Upper lobe of left lung (tissue), 6 donors: ENCODE results near the gene NOL4L. TPM values are rescaled to one million over a fixed set of nuclear protein-coding genes. Genes with fewer than 3 reads are reported as not detected.

Source experiments
- ATAC-seq, 2 donors: fragments of 200-7000 bp; cut with Tn5 transposase; one replicate each; pipeline ENCODE4 v1.9.1; 2022; ENCODE audit warnings: mild to moderate bottlenecking in 2 of 2, moderate library complexity in 2 of 2; ENCODE audit not compliant: low FRiP score in 2 of 2
- DNase-seq, 2 donors: peaks; one replicate each; pipeline ENCODE4 v3.0.0-alpha.2; 2019 to 2020
- H3K27ac ChIP-seq, 4 donors: fragments of 200-600 bp; sonication (generic); one replicate each; pipeline ENCODE4 v1.5.1; 2016 to 2019
- H3K27me3 ChIP-seq, 4 donors: fragments of 200-600 bp; sonication (generic); one replicate each; pipeline ENCODE4 v1.5.1; 2017 to 2019
- H3K36me3 ChIP-seq, 4 donors: fragments of 200-600 bp; sonication (generic); one replicate each; pipeline ENCODE4 v1.5.1; 2016 to 2019
- H3K4me1 ChIP-seq, 4 donors: fragments of 200-600 bp; sonication (generic); one replicate each; pipeline ENCODE4 v1.5.1; 2018 to 2019
- H3K4me3 ChIP-seq, 4 donors: fragments of 200-600 bp; sonication (generic); one replicate each; pipeline ENCODE4 v1.5.1; 2017 to 2019; ENCODE audit warnings: mild to moderate bottlenecking in 2 of 4, moderate library complexity in 1 of 4
- H3K9me3 ChIP-seq, 4 donors: fragments of 200-600 bp; sonication (generic); one replicate each; pipeline ENCODE4 v1.5.1; 2018 to 2019
- EP300 ChIP-seq, 4 donors: sonication (generic); formaldehyde crosslinking; IDR thresholded peaks; one replicate each; pipeline ENCODE4 v1.5.1; 2017; ENCODE audit warnings: antibody characterized with exemption in 4 of 4, control low read depth in 2 of 4
- POLR2A ChIP-seq, 4 donors: fragments of 450-650 bp; IDR thresholded peaks; one replicate each; pipeline ENCODE4 v1.5.1; 2016 to 2017; ENCODE audit warnings: antibody characterized with exemption in 4 of 4, mild to moderate bottlenecking in 2 of 4
- POLR2AphosphoS5 ChIP-seq, 2 donors: sonication (generic); formaldehyde crosslinking; IDR thresholded peaks; one replicate each; pipeline ENCODE4 v1.5.1; 2017; ENCODE audit warnings: antibody characterized with exemption in 2 of 2
- WGBS, 2 donors: methylation state at CpG; one replicate each; pipeline ENCODE4 v1.1.5; 2017 to 2018; 5-methylcytosine and 5-hydroxymethylcytosine counted together
- total RNA-seq, 6 donors: library from RNA; depleted of rRNA in 4 of 6; stranded (reverse); fragments of >200 nt in 4 of 6; gene quantifications; one replicate each; pipeline versions ENCODE4 v1.1.0 to v1.2.1, GENCODE V29; 2016 to 2021
- TF ChIP-seq, protein P1 (sequence below), 6 experiments: fragments of 450-650 bp in 4 of 6; fragments of 200-600 bp in 2 of 6; sonication (generic) in 2 of 6; IDR thresholded peaks; one replicate each; pipeline ENCODE4 v1.5.1; 2016 to 2019; ENCODE audit warnings: antibody characterized with exemption in 6 of 6
- donor health status: DM: no; HTN: no; CAD: no; lungs with moderate emphysema.
- donor health status: DM: no; HTN: yes; CAD: no; lungs with severe emphysema.

The NOL4L gene
- total RNA-seq, 6 donors from 2014 or later, result 13.4 to 40.2 (median 19.0) TPM

- Histone ChIP-seq H3K27me3 (no peaks in the 10 kb centered on the region), H3K4me3 (no peak overlapping the region), H3K27ac (no peak overlapping the region), H3K9me3 (no peaks in the 10 kb centered on the region), H3K4me1 (peaks cover 0 to 10% (median 4%) of the 10 kb centered on the region in 4 donors), H3K36me3 (peaks cover 0 to 25% (median 0%) of the 10 kb centered on the region in 4 donors)
- ATAC-seq, result no peak
- WGBS, 2 donors, result 82 to 90% methylated on average over 1 of the region's 1 CpG
- TF ChIP-seq POLR2AphosphoS5 (IDR thresholded peaks at IDR 0.05) (no peak), POLR2A (IDR thresholded peaks at IDR 0.05) (no peak), EP300 (IDR thresholded peaks at IDR 0.05) (no peak)
- TF ChIP-seq, protein P1, sequence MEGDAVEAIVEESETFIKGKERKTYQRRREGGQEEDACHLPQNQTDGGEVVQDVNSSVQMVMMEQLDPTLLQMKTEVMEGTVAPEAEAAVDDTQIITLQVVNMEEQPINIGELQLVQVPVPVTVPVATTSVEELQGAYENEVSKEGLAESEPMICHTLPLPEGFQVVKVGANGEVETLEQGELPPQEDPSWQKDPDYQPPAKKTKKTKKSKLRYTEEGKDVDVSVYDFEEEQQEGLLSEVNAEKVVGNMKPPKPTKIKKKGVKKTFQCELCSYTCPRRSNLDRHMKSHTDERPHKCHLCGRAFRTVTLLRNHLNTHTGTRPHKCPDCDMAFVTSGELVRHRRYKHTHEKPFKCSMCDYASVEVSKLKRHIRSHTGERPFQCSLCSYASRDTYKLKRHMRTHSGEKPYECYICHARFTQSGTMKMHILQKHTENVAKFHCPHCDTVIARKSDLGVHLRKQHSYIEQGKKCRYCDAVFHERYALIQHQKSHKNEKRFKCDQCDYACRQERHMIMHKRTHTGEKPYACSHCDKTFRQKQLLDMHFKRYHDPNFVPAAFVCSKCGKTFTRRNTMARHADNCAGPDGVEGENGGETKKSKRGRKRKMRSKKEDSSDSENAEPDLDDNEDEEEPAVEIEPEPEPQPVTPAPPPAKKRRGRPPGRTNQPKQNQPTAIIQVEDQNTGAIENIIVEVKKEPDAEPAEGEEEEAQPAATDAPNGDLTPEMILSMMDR (IDR thresholded peaks at IDR 0.05), result no peak
- no peak for DNase-seq
These were observed 184.7 kb downstream of the NOL4L start for GRCh38 chr20:32400476-32400875.

GRCh38 chr20:32397567-32398084 lies 187.5 kb downstream of the NOL4L start:
- WGBS, 2 donors, result 87 to 91% methylated on average over 11 of the region's 11 CpGs
- H3K27me3 ChIP-seq, result no peaks in the 10 kb centered on the region
- H3K27ac ChIP-seq, result no peak overlapping the region
- H3K36me3 ChIP-seq, result peaks cover 0 to 31% (median 0%) of the 10 kb centered on the region in 4 donors
- DNase-seq, result no peak
- H3K9me3 ChIP-seq, result no peaks in the 10 kb centered on the region
- H3K4me3 ChIP-seq, result no peak overlapping the region
- ATAC-seq, result no peak
- peaks cover 0 to 14% (median 4%) of the 10 kb centered on the region in 4 donors for H3K4me1 ChIP-seq
- TF ChIP-seq POLR2AphosphoS5 (IDR thresholded peaks at IDR 0.05) (no peak), EP300 (IDR thresholded peaks at IDR 0.05) (no peak), POLR2A (IDR thresholded peaks at IDR 0.05) (no peak)
- TF ChIP-seq, protein P1 (IDR thresholded peaks at IDR 0.05), result no peak

- ATAC-seq (no peak), DNase-seq (no peak)
- H3K36me3 ChIP-seq, result peaks cover 0 to 30% (median 0%) of the 10 kb centered on the region in 4 donors
- no peak overlapping the region for H3K27ac ChIP-seq
- TF ChIP-seq, protein P1 (IDR thresholded peaks at IDR 0.05), result no peak
- no peak for TF ChIP-seq POLR2A (IDR thresholded peaks at IDR 0.05)
- TF ChIP-seq POLR2AphosphoS5 (IDR thresholded peaks at IDR 0.05), result no peak
- TF ChIP-seq EP300 (IDR thresholded peaks at IDR 0.05), result no peak
- H3K4me3 ChIP-seq, result no peak overlapping the region
- no peaks in the 10 kb centered on the region for H3K9me3 ChIP-seq
- peaks cover 0 to 14% (median 4%) of the 10 kb centered on the region in 4 donors for H3K4me1 ChIP-seq
- H3K27me3 ChIP-seq, result no peaks in the 10 kb centered on the region
- WGBS, 2 donors, result 89 to 91% methylated on average over 3 of the region's 3 CpGs
These were observed 188.4 kb downstream of the NOL4L start for GRCh38 chr20:32396646-32397160.

GRCh38 chr20:32395066-32395465 lies 190.1 kb downstream of the NOL4L start:
- H3K9me3 ChIP-seq, result no peaks in the 10 kb centered on the region
- H3K27me3 ChIP-seq, result no peaks in the 10 kb centered on the region
- H3K4me3 ChIP-seq, result no peak overlapping the region
- DNase-seq (no peak), ATAC-seq (no peak)
- no peak for TF ChIP-seq POLR2AphosphoS5 (IDR thresholded peaks at IDR 0.05)
- TF ChIP-seq, protein P1 (IDR thresholded peaks at IDR 0.05), result no peak
- no peak for TF ChIP-seq POLR2A (IDR thresholded peaks at IDR 0.05)
- no peak for TF ChIP-seq EP300 (IDR thresholded peaks at IDR 0.05)
- 96 to 100% methylated on average over 3 of the region's 3 CpGs for WGBS, 2 donors
- H3K36me3 ChIP-seq, result peaks cover 0 to 31% (median 0%) of the 10 kb centered on the region in 4 donors
- H3K4me1 ChIP-seq, result peaks cover 0 to 7% (median 2%) of the 10 kb centered on the region in 4 donors
- no peak overlapping the region for H3K27ac ChIP-seq

Other genes with a start within 250 kb of the NOL4L start
- gene ASXL1, start 227.0 kb downstream of the NOL4L start, total RNA-seq, result 100 to 1,000 TPM in 3 of 6 donors, 10 to 100 TPM in 3; 60.6 to 389 (median 88.5) TPM
- gene C20orf203, start 88.6 kb upstream of the NOL4L start, total RNA-seq, result under 1 TPM in 2 of 6 donors, not detected in 4; 0.20 to 0.22 TPM
- 10 to 100 TPM; 22.4 to 37.4 (median 27.3) TPM for gene COMMD7, start 158.1 kb upstream of the NOL4L start, total RNA-seq
- 1 to 10 TPM in 4 of 6 donors, under 1 TPM in 1, not detected in 1; 0.76 to 2.1 (median 1.7) TPM for gene DNMT3B, start 177.1 kb upstream of the NOL4L start, total RNA-seq
- gene MAPRE1, start 234.6 kb upstream of the NOL4L start, total RNA-seq, result 10 to 100 TPM; 36.2 to 94.2 (median 77.9) TPM